HTERT RPE-1 (cell line): ENCODE measurements around the gene FANK1.

Experiments used
- in situ Hi-C: fragments of 300-500 bp; cut with MboI; formaldehyde crosslinking; loops from 4 replicates; pipeline ENCODE4 v1.14.3; 2020; ENCODE audit warnings: low sequenced_read_pairs

Gene FANK1

DNA sequence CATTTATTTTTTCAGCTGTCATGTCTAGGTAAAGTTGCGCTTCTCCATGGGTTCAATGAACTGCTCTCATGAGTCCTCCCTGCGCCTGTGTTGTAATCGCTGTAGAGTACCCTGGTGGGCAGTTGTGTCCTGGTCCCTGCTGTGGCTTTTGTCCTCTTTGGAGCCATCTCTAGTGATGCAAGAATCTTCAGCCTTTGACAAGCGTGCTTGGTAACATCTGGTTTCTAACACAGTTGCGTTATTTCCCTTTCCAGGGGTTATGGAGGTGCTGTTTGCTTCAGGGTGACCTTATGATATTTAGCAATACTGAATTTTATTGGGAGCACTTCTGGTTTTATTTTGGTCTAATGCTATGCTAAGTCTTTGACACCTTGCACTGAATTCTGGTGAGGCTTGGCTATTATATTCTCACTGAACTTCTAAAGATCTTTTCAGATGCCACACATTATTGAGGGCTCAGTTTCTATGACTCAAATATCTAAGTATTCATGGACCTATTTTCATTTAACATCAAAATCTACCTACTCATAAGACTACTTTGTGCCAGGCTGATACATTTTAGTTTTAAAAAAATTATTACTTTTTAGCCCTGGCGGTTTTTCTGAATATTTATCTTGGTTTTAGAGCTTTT, 88.6 kb downstream of the FANK1 start:
- in situ Hi-C loops: no loop called here

DNA sequence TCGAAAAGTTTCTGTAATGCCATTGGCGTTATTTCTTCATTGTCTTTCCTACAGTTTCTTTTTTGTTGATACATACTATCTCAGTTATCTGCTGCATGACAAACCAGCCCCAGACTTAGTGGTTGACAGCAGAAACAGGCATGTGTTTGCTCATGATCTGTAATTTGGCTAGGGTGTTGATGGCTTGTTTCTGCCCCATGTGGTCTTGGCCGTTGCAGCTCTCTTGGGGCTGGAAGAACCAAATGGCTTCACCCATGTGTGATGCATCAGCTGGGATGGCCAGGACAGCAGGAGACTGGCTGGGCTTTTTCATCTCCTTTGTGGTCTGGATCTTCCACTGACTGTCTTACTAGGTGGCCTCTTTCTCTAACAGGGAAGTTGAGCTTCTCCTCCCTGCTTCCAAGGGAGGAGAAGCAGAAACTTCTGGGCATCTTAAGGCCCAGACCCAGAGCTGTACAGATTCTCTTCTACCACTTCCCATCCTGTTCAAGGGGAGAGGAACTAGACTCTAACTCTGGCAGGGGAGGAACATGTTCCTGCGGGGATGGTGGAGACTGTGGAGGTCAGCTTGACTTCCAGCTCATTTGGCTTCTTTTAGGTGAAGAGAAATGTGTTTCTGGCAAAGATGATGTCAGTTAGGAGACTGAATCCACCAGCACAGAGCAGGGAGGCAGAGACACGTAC, 89.3 kb downstream of the FANK1 start:
- in situ Hi-C loops: no loop called here

DNA sequence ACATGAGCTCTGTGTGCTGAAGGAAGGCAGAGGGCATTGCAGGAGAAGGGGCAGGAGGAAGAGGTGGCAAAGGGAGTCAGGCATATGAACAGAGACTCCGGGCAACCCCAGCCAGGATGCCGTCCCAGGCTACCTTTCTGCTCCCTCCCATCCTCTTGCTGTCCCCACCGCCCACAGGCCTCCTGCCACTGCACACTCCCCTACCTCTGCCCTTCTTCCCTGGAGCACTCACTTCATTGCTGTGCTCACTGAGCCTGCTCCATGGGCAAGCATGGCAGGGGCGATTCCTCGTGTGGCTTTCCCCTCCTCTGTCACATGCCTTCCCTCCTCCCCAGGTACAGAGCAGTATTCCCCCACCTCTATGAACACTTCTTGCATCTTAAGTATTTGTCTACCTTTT, 93.4 kb downstream of the FANK1 start:
- in situ Hi-C loops: no loop called here

DNA sequence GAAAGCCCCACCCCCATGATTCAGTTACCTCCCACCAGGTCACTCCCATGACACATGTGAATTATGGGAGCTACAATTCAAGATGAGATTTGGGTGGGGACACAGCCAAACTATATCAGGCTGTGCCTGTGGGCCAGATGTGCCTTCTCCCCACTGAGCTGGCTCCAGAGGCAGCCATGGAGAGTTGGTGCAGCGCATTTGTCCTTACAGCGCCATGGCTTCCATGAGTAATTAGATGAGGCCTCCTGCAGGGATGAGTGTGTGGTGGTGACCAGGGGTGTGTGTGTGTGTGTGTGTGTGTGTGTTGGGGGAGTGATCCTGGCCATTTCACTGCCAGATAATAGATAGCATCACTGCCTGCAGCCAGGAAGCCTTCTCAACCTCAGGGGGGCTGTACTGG, 94.6 kb downstream of the FANK1 start:
- in situ Hi-C loops: no loop called here

DNA sequence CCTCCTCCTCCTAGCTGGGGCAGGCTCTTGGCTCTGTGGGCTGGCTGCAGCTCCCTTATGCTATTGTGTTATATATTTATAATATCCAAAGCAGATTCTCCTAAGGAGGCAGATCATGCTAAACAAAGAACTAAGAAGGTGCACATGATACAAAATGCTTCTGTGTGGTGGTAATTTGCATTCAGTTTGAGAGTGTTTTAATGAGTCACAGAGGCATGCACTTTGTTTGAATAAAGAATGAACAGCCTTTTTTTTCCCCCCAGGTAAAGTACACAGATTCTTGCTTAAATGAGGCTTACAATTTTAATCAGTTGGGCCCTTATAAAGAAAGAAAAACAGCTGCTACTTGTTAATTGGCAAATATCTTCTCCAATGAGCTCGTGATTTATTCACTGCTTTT, 95.0 kb downstream of the FANK1 start:
- in situ Hi-C loops: no loop called here

DNA sequence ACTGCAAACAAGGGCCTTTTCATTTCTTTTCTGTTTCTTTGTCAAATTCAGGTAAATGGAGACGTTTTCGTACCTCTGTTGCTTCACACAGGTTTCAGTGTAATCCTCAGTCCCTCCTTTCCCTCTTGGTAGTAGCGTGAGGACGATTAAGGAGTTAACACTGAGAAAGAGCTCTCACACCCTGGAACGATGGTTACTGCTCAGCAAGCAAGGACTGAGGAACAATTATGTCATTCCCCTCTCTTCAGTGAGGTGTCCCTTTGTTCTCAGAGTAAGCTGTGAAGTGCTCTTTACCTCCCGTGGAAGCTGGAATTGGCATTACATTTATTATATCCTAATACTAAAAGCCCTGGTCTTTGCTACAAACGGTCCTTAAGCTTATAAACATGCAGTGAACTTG, 95.9 kb downstream of the FANK1 start:
- in situ Hi-C loops: no loop called here

DNA sequence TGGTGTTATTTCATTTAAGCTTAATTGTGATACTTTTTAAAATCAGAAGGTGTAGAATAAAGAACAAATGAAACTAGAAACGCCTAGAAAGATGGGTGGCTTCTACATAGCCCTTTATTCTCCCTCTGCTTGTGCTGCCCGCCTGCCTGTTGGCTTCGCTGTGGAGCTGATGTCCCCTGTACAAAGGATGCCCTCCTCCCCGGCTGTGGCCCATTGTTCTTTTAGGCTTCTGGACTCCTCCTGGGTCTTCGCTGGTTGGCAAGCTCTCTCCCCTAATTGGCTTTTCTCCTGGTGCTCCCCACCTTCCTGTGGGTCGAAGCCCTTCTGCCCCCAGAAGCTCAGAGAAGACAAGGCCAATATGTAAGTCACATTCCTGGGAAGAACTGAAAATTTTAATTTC, 98.2 kb downstream of the FANK1 start:
- in situ Hi-C loops: no loop called here

DNA sequence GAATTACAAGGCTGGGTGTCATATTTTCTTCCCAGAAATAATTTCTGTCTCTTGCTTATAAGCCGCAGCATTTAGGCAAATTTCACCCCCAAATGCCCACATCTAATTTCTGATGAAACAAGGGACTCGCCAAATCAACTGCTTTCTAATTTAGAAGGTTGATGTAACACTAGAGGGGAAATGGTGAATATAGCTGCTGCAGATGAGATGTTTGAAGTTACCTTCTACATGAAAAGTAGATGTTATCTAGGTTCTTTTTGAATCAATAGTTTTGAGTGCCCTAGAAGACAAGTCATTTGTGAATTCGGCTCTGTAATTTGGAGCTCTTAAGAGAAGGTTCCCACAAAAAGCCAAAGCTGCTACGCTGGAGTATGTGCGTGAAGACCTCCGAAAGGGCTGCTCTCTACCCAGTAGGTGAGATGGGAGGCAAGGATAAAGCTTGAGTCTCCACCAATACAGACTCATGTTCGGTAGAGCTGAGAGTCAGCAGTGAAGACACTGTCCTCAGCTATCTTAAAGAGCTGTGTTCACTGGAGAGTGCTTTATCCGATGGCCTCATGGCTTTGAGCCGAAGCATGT, 99.5 kb downstream of the FANK1 start:
- in situ Hi-C loops: no loop called here

DNA sequence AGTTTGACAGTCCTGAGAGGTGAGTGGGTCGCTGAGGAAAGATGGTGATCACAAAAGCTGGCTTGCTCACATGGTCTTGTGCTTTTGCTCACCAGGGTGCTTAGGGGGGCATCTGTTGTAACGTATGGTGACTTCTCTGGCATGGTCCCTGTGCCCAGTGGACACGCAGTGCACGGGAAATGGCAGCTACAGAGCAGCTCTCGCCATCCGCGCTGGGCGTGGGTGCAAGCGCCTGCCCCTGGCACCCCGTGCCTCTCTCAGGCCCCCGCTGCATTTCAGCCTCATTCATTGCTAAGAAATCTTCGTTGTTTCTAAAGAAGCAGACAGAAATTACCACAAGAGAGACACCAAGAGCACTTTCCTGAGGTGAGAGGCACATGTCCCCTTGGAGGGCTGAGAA, 101.2 kb downstream of the FANK1 start:
- in situ Hi-C loops: no loop called here

DNA sequence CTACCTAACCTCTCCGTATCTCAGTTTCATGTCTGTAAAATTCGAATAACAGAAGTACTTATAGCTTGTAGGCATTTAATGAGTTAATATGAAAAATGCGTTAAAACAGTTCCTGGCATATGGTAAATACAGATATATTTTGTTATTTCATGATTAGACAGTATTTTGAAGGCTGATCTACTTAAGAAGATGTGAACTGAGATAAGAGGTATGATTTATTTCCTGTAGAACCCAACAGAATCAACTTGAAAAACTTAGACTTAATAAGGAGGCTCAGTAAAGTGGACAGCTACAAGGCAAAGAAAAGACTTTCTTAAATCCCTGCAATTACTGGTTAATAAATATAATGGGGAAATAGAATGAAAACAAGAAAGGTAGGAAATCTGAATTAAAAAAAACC, 103.3 kb downstream of the FANK1 start:
- in situ Hi-C loops: no loop called here

DNA sequence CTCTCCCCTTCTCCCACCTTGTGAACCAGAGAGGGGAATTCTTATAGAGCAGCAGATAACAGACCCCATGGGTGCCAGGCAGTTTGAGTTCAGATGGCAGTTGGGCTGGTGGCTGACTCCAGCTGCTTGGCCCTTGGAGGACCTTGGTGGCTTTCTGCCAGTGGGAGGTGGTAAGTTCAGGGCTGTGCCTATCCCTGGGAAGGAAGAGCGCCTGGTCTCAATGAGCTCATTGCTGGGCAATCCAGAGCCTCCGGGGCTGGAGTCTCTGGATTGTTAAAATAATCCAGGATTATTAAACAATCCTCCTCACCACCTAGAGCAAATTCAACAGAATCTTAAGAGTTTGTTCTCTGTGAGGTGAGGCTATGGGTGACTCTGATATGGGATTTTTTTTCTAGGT, 105.2 kb downstream of the FANK1 start:
- in situ Hi-C loops: no loop called here

DNA sequence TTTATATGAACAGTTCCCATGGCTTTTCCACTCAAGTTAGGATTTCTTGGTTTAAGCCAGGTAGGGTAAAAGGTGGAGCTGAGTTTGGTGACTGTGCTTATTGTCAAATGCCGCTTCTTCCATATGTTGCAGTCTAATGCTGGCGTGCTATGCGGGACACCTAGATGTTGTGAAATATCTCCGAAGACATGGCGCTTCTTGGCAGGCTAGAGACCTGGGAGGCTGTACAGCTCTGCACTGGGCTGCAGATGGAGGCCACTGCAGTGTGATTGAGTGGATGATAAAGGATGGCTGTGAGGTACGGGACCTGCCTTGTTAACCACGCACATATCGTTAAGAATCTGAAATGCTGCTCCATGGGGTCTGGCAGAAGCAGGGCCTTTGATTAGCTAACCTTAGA, 108.4 kb downstream of the FANK1 start:
- in situ Hi-C loops: no loop called here

DNA sequence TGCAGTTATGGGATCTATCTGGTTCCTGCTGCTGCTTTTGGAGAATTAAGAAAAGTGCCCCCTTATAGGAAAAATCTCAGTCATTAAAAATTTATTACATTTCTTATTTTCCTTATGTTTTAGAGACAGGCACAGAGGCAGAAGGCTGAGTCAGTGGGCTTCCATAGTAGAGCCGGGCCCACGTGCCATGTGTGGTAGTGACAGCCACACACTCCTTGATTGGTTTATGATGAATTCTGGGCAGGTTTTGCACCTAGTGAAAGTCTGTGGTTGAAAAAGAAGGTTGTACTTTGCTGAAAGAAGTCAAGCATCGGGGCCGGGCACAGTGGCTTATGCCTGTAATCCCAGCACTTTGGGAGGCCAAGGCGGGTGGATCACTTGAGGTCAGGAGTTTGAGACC, 109.9 kb downstream of the FANK1 start:
- in situ Hi-C loops: no loop called here

DNA sequence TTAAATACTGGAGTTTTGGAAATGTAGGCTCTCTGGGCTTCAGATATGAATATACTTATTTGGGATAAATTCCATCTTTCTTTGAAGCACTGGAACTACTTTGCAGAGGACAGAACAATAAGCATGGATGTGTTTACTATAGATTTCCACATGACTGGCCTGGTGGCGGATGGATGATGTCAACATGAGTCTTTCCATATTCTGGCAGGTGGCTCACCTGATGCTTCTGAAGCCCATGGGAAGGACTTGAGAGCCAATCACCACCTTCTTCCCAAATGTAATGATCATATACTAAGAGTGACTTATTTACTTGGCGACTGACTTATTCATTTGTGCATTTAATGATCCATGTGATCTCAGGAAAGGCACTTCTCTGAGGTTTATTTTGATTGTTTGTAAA, 110.5 kb downstream of the FANK1 start:
- in situ Hi-C loops: no loop called here

DNA sequence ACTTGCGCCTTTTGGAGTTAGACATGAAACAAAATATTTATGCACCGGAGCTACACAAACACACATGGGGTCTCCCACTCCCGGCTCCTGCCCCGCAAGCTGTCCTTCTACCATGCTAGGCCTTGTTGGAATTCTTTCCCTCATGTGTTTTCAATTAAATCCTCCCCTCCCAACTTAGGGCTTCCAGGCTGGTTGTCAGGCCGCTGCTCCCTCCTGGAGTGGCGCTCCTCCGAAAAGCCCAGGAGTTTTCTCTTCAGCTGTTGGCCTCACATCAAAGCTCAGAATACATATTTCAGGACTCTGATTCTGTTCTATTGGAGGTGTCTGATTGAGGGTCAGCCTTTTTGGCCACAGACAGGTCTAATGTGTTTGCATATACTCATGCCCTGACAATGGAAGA, 113.3 kb downstream of the FANK1 start:
- in situ Hi-C loops: no loop called here

DNA sequence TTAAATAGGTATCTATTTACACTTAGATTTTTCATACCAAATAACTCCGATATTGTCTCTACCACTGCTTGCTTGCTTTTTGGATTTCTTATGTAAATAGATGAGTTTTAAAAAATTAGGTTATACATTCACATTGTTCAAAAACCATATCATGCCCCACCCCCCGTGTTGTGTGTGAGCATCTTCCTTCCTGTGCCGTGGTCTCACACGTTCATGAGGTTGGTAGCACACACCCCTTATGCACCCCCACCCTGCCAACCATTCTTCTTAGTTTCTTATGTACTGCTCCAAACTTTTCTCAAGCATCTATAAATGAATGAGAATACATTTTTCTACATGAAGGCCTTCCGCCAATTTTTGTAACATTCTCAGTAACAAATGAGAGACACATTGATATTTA, 115.6 kb downstream of the FANK1 start:
- in situ Hi-C loops: no loop called here

DNA sequence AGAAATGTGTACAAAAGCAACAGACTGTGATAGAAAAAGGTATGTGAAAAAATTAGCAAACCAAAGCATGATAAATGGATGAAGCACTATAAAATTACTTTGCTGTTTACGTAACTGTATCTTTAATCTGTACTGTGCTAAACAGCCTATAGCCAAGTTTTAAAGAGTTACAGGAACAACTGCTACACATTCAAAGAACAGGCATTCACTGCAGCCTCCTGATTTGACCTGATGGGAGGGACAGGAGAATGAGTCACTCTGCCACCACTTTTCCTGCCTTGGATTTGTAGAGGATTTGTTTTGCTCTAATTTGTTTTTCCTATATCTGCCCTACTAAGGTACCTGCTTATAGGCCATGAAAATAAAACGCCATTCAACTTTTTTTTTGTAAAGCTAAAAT, 116.1 kb downstream of the FANK1 start:
- in situ Hi-C loops: no loop called here

DNA sequence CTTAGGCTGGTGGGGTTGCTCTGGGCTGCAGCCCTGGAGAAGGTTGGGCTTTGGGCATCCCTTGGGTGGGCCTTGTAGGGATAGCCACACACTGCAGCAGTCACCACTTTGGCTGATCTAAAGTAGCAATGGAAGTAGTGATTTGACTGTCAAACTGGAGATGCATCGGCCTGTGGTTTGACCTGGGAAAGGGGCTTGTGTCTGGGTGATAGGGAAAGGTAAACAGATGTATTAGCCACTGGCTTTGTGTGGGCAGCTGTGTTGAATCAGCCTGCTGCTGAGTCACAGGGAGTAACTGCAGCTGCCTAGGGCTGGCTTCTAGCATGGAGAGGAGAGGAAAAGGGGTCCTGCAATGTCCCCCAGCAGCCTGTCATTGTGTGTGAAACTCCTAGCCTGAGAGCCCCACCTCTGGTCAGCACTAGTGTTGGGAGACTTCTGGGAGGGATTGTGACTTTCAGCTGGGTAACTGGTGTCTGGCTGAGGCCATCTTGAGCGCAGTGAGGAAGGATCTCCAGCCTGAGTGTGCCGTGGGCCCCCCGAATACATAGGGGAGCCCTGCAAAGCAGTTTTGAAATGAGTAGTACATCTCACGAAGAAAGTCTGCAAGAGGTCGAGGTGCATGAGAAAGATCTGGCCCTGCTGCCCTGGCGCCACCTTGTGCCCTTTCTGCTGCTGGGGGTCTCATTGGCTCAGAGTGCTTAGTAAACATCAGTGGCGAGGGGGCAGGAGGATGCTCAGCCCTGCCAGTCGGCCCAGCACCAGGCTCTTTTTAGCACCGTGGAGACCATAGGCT, 117.3 kb downstream of the FANK1 start:
- in situ Hi-C loops: no loop called here

DNA sequence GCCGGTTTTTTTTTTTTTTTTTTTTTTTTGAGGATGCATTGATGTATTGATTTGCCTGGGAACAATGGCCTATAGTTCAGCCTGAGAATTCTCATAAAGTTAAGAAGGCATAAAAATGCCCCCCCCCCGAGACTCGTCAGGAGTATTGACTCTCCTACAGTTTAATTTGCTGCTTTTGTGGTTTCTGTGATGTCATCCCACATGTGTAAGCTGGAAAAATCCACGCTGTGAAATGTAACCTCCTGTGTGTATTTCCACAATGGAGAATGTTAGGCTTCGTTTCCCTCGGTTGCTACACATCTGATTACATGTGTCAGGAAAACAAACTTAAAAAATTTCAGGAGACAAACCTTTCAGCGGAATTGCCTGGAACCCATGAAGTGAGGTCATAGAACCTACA, 117.9 kb downstream of the FANK1 start:
- in situ Hi-C loops: no loop called here

DNA sequence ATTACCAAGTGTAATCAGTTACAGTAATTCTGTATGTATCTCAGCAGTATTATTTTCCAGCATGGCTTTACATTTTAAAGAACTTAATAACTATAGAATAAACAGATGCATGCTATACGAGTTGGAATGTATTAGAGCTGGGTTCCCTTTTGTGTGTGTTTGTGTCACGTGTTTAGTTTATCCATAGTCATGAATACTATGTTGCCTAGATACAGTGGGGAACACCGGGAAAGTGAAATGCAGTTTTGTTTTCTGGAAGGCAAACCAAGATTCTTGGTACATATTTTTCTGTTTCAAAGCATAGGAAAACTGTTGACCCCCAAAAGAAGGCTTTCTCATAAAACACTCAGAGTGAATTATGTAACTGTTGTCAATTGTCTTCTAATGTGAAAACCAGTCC, 119.0 kb downstream of the FANK1 start:
- in situ Hi-C loops: no loop called here

DNA sequence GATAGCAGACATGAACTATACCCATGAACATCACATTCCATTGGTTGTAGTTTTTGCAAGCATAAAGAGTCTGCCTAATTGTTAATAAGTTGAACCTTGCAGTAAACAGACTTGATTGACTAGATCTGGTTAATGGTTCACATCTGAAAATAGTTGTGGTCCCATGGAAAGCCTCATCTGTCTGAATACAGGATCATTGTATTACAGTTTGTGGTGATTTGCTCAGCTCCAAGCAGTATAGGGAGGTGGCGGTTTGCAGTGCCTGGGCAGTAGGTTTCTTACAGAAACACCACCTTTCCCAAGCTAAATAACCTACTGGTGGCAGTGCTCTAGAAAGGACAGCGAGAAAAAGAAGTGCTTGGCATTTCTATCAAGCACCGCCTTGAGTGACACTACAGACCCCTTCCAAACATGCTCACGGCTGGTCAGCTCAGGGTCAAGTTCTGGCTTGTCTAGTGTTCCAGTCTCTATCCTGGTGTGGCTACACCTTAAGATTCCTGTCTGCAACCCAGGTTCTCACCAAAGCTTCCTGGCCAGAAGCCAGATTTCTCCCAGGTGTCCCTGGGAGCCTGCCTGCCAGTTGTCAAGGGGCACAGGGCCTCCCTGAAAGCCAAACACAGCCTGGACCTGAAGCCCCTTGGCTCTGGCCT, 119.9 kb downstream of the FANK1 start:
- in situ Hi-C loops: no loop called here
